K562 treated with DMSO at 1 percent for 12 hours (cell line): ENCODE data around the gene ATP2B2. TPM values are rescaled to one million over a fixed set of nuclear protein-coding genes. Genes with fewer than 3 reads are reported as not detected.

Experiments
- total RNA-seq: library from RNA; unstranded; fragments of 300-600 nt; gene quantifications from 2 replicates; pipeline ENCODE4 v1.2.3, GENCODE V29; 2022; ENCODE audit not compliant: insufficient read depth

ATP2B2 gene
- total RNA-seq = not detected in 2 replicates

DNA sequence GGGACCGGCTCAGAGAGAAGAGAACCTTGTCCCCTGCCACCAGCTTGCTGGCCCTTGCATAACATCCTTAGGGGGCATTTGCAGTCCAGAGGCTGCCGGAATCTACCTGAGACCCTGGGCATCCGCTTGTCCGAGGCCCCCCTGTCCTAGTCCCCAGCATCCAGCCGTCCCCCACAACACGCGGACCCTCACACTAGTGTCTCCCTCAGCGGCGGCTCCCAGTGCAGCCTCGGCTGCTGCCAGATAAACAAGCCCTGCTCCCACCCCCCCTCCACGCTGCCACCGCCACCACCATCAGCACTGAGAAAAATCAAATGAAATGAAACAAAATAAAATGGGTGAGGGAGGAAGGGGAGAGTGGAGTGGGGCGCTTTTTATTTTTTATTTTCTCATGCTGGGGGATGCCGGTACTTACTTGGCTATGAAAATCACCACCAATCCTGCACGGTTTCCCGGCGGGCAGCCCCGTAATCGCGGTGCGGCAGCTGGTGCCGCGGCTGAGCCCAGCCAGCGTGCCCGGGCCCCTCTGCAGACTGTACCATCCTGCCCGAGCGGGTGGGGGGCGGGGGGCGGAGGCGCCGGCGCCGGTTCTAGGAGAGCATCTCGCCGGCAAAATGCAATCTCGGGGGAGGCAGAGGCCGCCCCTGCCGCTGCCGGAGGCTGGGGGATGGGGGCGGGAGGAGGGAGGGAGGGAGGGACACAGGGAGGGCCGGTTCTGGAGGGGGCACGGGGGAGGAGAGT is at the start of gene ATP2B2:
Gene ATP2B2 (minus strand): TSS at position 537 of the 741 bp plus-strand sequence. CDS start 56,043 bp downstream, outside the sequence.

GRCh38 chr3:10292505-10293419 is 212.6 kb downstream of the ATP2B2 start, which contains the start of gene GHRL:
TSS of gene GHRL (minus strand) at chr3:10292947. CDS start at chr3:10290180, 2,767 bp downstream.

Other genes with a start within 250 kb of the ATP2B2 start
- not detected in 2 replicates for gene GHRL, start 212.6 kb downstream of the ATP2B2 start, total RNA-seq
- 153 and 205 TPM in 2 replicates for gene SEC13, start 184.5 kb downstream of the ATP2B2 start, total RNA-seq